ENCODE data around the gene TMEM250. TPM values are rescaled to one million over a fixed set of nuclear protein-coding genes. Genes with fewer than 3 reads are reported as not detected.

The TMEM250 gene
- total RNA-seq, 1 donor from 2014 or later: 30.7 TPM

GRCh38 chr9:136136127-136136925 lies 17.7 kb upstream of the TMEM250 start:
- Histone ChIP-seq H3K4me3 (no peak overlapping the region), H3K27ac (no peak overlapping the region), H3K36me3 (no peaks in the 10 kb centered on the region), H3K9me3 (no peaks in the 10 kb centered on the region), H3K4me1 (peaks cover 10% of the 10 kb centered on the region), H3K27me3 (peaks cover 56% of the 10 kb centered on the region)
- ATAC-seq: no peak
- intact Hi-C loops (cut with DNase I): no loop called here
- no peak for DNase-seq
- no peak for TF ChIP-seq CTCF (IDR thresholded peaks at IDR 0.05)

- Histone ChIP-seq H3K36me3 (no peaks in the 10 kb centered on the region), H3K4me3 (no peak overlapping the region), H3K27me3 (peaks cover 62% of the 10 kb centered on the region), H3K9me3 (no peaks in the 10 kb centered on the region), H3K4me1 (peaks cover 10% of the 10 kb centered on the region), H3K27ac (no peak overlapping the region)
- intact Hi-C loops (cut with DNase I): no loop called here
- TF ChIP-seq CTCF (IDR thresholded peaks at IDR 0.05): no peak
- DNase-seq (no peak), ATAC-seq (no peak)
Observed at GRCh38 chr9:136135326-136136126, 16.9 kb upstream of the TMEM250 start.

- peaks cover 10% of the 10 kb centered on the region for H3K4me1 ChIP-seq
- TF ChIP-seq CTCF (IDR thresholded peaks at IDR 0.05): no peak
- no peaks in the 10 kb centered on the region for H3K36me3 ChIP-seq
- H3K4me3 ChIP-seq: no peak overlapping the region
- intact Hi-C loops (cut with DNase I): no loop called here
- no peak overlapping the region for H3K27ac ChIP-seq
- peaks cover 62% of the 10 kb centered on the region for H3K27me3 ChIP-seq
- H3K9me3 ChIP-seq: no peaks in the 10 kb centered on the region
- ATAC-seq (no peak), DNase-seq (no peak)
Observed at GRCh38 chr9:136133959-136134484, 15.3 kb upstream of the TMEM250 start.

GRCh38 chr9:136133191-136133958 lies 14.7 kb upstream of the TMEM250 start:
- ATAC-seq (peak; percentile 36), DNase-seq (no peak)
- Histone ChIP-seq H3K9me3 (no peaks in the 10 kb centered on the region), H3K4me3 (peak overlapping the region; percentile 35), H3K27me3 (peaks cover 56% of the 10 kb centered on the region), H3K27ac (no peak overlapping the region), H3K4me1 (peaks cover 10% of the 10 kb centered on the region), H3K36me3 (no peaks in the 10 kb centered on the region)
- TF ChIP-seq CTCF (IDR thresholded peaks at IDR 0.05): peak; percentile 24
- intact Hi-C loops (cut with DNase I): no loop called here

- ATAC-seq: no peak
Observed at GRCh38 chr9:136132512-136133050, 13.9 kb upstream of the TMEM250 start.

More at GRCh38 chr9:136132512-136133050, 13.9 kb upstream of the TMEM250 start:
- Histone ChIP-seq H3K4me3 (no peak overlapping the region), H3K27ac (no peak overlapping the region), H3K4me1 (peaks cover 10% of the 10 kb centered on the region), H3K27me3 (peaks cover 55% of the 10 kb centered on the region), H3K9me3 (no peaks in the 10 kb centered on the region), H3K36me3 (no peaks in the 10 kb centered on the region)
- no peak for DNase-seq
- intact Hi-C loops (cut with DNase I): no loop called here
- TF ChIP-seq CTCF (IDR thresholded peaks at IDR 0.05): no peak
